HG03108 (cell line): ENCODE results near the gene MYCBP2.
"Not testable (repeated sequence)": the region's sequence is repeated elsewhere in the genome, so short reads cannot be mapped to it uniquely, and the experiment has no call there.

ENCODE experiments used
- ATAC-seq: cut with Tn5 transposase; IDR thresholded peaks from one replicate; pipeline ENCODE4 v1.9.1; 2021; ENCODE audit warnings: moderate library complexity; ENCODE audit not compliant: unreplicated experiment

Gene MYCBP2, protein sequence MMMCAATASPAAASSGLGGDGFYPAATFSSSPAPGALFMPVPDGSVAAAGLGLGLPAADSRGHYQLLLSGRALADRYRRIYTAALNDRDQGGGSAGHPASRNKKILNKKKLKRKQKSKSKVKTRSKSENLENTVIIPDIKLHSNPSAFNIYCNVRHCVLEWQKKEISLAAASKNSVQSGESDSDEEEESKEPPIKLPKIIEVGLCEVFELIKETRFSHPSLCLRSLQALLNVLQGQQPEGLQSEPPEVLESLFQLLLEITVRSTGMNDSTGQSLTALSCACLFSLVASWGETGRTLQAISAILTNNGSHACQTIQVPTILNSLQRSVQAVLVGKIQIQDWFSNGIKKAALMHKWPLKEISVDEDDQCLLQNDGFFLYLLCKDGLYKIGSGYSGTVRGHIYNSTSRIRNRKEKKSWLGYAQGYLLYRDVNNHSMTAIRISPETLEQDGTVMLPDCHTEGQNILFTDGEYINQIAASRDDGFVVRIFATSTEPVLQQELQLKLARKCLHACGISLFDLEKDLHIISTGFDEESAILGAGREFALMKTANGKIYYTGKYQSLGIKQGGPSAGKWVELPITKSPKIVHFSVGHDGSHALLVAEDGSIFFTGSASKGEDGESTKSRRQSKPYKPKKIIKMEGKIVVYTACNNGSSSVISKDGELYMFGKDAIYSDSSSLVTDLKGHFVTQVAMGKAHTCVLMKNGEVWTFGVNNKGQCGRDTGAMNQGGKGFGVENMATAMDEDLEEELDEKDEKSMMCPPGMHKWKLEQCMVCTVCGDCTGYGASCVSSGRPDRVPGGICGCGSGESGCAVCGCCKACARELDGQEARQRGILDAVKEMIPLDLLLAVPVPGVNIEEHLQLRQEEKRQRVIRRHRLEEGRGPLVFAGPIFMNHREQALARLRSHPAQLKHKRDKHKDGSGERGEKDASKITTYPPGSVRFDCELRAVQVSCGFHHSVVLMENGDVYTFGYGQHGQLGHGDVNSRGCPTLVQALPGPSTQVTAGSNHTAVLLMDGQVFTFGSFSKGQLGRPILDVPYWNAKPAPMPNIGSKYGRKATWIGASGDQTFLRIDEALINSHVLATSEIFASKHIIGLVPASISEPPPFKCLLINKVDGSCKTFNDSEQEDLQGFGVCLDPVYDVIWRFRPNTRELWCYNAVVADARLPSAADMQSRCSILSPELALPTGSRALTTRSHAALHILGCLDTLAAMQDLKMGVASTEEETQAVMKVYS (N-terminal part only)

DNA sequence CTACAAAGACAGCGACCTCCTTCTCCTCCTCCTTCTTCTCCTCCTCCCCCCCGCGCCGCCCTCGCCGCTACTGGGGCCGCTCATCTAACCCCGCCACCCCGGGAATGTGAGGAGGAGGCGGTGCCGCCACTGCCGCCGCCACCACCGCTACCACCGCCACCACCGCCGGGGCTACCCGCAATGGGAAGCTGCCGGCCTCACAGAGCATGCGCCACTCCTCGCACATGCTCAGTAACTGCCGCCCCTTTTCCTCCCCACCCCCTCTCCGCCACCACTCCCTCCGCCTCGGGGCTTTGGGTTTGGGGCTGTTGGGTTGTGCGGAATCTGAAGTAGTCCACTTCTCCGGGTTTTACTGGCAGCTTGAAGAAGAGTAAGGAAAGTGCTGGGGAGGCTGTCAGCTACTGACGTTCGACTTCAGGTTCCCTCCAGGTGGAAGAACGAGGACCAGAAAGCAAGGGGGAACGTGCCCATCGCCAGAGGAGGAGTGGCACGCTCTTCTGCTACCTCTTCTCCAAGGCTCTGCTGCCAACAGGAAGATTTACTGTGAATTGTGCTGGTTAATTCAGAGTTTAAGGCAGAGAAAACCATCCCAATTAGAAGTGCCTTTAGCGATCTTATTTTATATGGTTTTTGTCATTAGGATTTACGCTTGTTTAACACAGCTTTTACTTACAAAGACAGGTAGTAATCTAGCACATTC lies at the start of gene MYCBP2:
Gene MYCBP2 (minus strand): TSS at position 190 of the 700 bp plus-strand sequence. CDS start 319 bp downstream, outside the sequence.
- peak; percentile 49 for ATAC-seq

DNA sequence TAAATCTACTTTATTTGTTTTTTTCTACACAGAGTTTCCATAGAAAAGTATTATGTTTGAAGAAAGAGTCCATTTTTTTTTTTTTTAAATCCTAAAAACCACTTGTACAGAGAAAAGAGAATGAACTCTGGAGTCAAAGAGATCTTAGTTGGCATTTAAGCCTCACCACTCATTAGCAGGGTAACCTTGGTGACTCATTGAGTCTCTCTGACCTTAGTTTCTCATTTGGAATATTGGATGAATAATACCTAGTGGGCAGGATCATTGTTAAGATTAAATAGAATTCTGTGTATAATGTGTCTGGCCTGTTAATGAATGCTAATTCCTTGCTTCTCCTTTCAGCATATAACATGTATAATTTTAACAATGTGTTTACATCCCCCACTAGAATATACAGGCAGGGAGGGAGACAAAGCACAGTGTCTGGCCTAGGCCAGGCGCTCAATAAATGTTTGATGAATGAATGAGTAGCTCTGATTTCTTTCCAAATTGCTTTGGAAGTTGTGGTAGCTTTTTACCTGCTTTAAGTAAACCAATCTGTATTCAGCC lies 48.7 kb upstream of the MYCBP2 start:
- no peak for ATAC-seq

DNA sequence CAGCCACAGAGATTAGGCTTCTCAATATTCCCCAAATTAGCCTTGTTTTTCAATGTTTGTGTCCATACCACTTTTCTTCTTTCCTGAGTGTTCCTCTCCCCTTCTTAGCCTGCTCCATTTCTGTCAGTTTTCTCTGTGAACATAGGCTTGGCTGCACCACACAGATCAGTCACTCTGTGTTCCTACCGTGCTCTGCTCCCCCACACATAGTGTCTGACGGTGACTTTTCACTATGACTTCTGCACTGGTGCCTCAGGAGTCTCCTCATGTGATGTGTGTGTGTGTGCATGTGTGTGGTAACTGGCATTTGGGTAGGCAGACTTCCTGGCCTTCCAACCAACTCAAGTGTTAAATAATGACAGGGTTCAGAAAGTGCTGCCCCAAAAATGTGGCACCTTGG lies 47.9 kb upstream of the MYCBP2 start:
- ATAC-seq: no peak

DNA sequence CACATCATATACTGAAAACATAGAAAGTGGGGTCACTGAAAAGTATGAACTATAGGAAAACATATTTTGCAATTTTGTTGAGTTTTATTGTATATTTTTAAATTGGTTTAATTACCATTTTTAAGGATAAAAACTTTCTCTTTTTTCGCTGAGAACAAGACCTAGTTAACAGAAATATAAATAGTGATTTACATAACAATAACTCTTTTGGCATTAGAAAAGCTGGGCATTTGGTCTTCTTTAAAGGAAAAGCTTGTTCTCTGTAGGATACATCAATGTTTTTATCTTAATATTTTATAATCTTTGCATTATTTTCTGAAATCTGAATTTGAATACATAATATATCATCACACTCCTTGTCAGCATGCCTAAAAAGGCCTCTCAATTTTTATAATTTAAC lies 47.4 kb upstream of the MYCBP2 start:
- ATAC-seq: no peak

DNA sequence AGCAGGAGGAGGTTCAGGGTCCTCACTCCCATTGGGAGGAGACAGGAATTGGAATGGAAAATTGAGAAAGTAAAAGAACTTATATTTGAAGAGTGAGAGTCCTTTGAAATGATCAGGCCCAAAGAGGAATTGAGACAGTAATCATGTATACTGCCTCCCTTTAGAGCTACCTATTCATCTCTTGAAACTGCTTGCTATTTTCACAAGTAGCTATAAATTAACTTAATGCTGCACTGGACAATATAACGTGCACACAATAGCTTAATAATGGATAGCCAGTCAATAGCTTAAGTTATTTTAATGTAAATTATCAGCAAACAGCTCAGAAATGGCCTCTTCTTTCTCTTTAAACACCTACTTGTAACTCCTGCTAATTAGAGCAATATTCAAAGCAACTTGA lies 46.6 kb upstream of the MYCBP2 start:
- ATAC-seq: no peak

DNA sequence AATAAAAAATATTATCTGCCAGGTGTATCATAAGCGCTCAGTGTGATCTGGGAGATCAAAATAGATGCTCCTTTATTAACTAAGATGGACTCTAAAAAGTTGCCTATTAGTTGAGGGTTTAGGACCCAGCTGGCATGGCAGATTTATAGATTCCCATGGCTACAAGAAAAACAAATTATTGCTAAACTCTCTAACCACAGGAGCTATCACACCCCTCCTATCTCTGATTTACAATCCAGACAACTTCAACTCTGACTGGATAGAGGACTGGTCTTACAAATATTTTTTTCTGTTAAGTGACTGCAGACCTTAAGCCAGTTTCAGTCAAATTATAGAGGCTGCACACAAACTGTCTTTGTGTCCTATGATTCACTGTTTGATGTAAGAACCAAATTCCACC lies 45.4 kb upstream of the MYCBP2 start:
- ATAC-seq: no peak

DNA sequence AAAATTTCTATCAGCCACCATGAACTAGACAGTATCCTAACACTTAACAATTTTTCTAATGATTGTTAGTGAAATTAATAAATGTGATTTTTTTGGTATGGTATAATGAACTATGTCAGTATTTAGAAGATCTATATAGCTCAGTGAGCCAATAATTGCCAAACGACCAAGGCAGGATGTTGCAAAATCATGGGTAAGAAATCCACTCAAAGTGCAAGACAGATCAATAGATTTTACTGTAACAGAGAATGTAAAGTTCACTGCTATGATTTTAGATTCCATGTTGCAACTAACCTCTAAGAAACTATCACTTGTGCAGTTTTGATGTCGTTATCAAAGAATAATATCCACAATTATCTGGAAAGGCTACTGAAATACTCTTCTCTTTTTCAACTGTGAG lies 44.0 kb upstream of the MYCBP2 start:
- ATAC-seq: no peak

DNA sequence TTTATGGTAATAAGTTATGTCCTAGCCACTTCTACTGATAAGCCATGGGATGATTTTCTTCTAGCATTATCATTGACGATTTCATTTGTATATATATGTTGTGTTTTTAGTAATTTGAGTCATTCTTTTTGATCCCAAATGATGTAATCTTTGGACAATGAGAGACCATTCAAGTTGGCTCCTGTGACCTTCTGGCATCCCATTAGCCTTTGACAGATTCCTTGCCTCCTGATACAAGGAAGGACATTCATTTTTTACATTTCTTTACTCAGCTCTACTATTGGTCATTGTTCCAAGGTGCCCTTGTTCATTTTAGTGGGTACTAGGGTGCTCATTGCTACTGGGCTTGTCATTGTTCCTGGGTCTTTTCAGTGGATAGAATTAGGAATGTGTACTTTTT lies 35.3 kb upstream of the MYCBP2 start:
- no peak for ATAC-seq

DNA sequence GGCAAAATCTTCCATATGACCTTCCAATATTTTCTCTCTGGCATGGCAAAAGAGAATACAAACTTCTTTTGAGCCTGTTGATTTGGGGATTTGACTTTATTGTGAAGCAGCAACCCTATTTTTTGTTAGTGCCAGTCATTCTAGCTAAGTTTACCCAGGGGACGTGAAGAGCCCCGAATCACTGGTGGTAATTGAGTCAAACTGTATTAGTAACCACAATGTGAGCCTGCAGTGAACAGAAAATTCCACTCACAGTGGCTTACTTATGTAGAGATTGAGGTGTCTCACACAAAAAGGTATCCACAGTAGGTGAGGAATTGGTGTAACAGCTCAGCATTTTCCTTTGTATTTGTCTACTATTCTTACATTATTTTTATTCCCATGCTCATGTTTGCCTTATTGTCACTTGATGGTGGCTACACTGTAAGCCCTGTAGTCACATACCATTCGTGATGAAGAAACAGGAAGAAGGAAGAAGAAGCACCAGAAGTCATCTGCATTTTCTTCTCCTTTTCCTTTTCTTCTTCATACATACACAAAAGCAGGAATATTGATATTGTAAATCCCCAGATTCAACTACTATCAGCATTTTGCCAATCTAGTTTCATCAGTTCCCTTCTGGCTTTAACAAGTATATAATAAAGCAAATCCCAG lies 33.3 kb upstream of the MYCBP2 start:
- ATAC-seq: no peak

DNA sequence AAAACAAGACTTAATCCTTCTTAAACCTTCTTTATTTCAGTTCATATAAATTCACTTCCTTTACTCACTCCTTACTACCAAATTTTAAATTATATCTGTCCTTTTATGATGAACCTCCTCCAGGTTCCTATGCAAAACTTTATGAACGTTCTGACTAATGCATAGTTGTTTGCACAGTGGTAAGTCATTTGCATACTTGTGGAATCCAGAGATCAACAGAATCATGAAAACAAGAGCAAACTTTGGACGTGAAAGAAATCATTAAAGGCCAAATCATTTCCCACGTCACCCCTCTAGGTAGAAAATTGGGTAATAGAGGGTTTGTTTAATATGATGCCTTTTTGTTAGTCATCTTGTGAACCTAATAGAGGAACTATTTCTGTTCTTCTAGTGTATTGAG lies 32.3 kb upstream of the MYCBP2 start:
- no peak for ATAC-seq

DNA sequence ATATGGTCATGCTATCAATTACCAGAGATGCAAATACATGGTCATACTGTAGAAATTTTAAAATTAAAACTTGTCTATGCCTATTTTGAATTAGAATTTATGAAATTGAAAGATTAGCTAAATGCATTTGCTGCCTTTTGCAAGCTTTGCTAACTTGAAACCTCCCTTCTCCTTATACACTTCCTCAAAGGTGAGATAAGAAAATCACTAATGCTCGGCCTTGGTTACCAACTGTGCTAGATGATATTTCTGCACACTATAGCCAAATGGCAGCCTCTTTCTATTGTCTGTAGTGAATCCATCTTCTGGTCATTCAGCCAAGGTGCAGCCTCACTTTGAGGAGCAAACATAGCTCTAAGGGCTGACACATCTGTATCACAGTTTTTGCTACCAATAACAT lies 31.1 kb upstream of the MYCBP2 start:
- ATAC-seq: no peak

DNA sequence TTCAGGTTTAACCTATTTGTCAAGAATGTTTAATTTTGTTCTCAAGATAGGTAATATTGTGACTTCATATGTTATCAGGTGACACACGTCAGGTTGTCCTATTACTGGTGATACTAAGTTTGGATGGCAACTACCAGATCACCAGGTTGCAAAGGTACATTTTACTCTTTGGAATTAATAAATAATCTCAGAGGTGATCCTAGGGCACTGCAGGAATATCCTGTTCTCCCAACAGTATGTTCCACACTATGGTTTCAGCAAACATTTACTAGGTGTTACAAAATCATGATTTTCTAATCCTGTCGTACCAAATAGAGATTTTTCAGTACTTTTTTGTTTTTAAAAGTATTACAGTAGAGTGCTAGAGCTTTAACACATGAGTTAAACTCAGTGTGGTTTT lies 29.3 kb upstream of the MYCBP2 start:
- ATAC-seq: no peak

DNA sequence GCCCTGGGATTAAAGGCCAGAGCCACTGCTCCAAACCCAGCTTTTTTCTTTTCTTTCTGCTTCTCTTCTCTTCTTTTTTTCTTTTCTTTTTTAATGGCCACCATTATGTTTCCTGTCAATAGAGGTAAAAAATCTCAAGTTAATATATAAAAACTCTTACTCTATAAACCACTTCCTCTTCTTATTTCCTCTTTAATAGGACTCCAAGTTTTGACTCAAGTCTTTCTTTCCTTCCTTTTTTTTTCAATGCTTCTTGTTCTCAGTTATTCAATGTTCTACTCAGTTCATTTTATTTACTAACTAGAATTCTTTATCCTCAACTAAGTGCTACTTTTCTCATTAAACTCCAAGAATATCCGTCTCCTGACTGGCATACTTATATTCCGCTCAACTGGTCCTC lies 27.1 kb upstream of the MYCBP2 start:
- ATAC-seq: no peak

DNA sequence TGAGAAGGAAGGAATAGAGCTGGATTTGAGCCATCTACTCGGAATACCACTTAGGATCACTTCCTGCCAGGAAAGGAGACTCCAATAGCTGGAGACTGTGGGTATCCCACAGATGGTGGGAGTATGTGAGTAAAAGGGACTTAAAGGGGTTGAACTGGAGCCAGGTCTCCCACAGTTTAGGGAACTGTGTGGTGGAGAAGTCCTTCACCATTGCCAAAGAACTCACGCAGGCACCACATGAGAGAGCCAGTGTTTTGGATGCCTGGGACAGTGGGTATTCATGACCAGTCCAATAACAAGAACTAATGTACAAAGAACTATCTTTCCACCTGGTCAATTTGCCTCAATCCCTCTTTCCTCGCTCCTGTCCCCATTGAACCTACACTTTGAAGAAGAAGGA lies 24.4 kb upstream of the MYCBP2 start:
- ATAC-seq: no peak

DNA sequence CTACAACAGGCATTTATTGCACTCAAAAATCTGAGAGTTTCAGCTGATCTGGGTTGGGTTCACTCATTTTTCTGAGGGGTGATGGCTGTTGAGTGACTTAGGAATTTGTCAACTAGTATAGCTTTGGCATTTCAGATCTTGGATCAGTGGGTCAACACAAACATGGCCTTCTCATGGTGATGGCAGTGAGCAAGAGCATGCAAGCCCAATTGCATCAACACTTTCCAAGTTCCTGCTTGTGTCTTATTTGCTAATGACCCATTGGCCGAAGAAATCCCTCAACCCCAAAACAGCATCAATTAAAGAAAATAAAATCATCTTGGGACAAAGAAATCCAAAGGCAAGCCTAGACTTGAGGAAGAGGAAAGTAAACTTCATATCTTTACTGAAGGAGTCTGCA lies 23.9 kb upstream of the MYCBP2 start:
- ATAC-seq: no peak

DNA sequence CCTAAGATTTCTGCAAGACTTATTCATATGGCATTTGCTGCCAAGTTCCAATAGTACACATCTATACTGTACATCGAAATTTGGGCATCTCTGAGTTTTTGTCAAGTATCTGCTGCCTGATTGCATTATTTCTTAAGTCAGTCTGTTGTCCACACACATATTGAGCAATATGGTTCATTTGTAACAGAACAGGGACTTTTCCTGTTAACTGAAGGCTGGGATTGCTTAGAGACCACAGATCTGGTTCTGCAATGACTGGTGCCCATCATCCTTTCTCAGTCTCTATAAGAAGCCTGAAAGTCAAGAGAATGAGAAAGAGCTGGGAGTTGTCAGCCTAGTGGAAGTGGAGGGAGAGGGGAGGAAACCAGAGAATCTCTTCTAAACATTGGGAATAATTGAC lies 22.5 kb upstream of the MYCBP2 start:
- no peak for ATAC-seq

DNA sequence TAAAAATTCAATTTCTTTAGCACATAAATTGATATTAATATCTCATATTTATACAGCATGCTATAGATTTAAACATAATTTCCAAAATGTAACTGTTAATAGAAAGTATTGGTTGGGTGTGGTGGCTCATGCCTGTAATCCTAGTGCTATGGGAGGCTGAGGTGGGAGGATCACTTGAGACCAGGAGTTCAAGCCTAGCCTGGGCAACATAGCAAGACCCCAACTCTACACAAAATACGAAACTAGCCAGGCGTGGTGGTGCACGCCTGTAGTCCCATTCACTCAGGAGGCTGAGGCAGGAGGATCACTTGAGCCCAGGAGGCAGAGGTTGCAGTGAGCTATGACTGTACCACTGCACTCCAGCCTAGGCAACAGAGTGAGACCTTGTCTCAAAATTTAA lies 20.5 kb upstream of the MYCBP2 start:
- not testable (repeated sequence) for ATAC-seq

DNA sequence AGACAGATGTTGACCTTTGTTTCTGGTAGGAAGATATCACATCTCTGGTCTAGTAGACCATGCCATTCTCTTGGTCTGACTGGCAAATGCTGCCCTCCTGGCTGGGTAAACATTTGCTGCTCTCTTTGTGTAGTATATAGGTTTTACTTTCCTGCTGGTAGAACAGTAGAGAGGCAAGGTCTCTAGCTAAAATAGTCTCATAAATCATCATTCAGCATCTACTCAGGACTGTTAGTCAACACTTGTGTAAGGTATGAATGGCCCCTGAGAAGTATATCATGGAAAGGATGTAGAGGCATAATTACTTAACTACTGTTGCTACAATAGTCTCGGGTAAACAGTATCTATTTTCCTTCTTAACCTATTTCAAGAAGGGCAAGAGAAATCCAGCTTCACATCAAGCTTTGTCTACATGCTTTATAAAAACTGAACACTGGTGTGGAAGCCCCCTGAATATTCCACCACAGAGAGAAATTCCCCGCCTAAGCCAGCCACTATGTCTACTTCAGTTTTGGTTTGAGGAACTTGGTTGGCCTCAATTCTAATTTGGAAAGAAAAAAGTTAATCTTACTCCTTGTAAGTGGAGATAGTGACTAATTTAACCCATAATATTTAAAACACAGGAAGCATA lies 18.4 kb upstream of the MYCBP2 start:
- peak; percentile 54 for ATAC-seq

DNA sequence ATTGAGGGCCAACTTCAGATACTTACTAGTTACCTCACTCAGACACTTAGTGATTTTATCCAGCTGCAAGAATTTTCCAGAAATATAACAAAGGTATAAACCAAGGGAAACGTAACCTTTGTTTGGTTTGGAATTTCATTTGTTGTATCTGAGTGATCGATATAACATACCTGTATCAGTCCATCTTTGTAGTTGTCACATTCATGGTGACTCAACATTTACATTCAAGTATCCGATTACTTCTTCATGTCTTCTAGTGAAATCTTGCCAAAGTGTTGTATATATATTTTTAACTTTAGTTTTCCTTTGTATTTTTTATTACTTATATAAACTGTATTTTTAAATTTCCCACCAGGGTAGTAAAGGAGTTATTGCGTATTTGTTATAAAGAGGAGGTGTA lies 16.9 kb upstream of the MYCBP2 start:
- no peak for ATAC-seq

DNA sequence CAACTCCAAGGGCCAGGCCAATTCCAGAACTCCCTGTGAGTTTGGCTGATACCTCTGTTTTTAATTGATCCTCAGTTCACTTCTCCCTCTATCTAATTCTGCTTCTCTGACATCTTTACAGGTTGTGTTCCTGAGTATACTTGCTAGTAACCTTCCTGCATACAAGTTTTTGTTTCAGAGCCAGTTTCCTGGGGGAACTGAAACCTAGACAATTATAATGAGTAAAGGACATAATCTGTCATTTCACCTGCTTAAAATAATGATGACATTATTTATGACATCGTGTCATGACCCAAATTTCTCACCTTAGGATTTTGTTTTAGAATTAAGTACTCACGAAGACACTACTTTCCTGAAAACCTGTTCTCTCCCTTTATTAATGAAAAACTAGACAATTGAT lies 12.5 kb upstream of the MYCBP2 start:
- ATAC-seq: peak; percentile 46
